Stimulated activated CD4-positive, alpha-beta T cell treated with anti-CD3 and anti-CD28 coated beads, TNF-alpha, amount 100 ng/mL, for 24 hours (primary cell): ENCODE results near the gene SSX2IP.

Source experiments
- DNase-seq, 3 experiments: peaks; one replicate each; pipeline ENCODE4 v3.0.0-alpha.2; 2020; ENCODE audit warnings: low read depth in 3 of 3

The SSX2IP gene

GRCh38 chr1:84711121-84711520, 20.9 kb upstream of the SSX2IP start:
- DNase-seq, result no peak

DNA sequence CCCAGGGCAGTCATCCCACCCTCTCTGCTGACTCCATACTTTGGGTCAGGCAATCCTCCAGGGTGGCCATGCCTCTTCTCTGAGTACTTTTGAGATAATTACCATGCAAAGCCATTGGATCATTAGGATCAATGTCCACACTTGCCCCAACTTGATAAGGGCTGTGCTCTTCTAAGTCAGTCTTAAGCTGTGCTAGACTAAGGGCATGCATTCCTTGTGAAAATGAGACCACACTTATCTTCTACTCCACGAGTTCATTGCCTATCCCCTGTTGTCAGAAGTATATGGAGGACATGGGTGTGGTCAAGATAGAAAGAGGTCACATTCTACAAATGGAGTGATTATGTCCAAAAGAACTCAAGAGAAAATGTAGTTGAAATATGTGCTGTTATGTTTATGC, 18.9 kb upstream of the SSX2IP start:
- DNase-seq, result no peak

GRCh38 chr1:84708031-84708430, 17.8 kb upstream of the SSX2IP start:
- no peak for DNase-seq

DNA sequence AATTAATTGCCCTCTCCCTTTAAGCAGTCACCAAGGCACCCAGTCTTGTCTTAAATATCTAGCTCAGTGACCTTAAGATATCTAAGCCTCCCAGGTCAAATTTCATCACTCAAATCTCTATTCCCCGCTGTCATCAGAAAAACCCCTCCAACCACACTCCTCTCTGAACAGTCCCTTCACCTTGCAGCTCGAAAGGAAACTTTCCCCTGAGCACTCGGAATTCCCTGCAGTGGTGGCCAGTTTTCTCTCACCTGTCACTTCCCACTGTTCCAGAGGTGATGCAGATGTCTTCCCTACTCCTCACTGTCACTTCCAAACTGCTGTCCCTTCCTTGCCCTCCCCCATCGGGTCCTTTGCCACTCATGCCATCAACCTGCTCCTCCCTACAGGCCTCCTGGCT, 15.3 kb upstream of the SSX2IP start:
- DNase-seq, result no peak

DNA sequence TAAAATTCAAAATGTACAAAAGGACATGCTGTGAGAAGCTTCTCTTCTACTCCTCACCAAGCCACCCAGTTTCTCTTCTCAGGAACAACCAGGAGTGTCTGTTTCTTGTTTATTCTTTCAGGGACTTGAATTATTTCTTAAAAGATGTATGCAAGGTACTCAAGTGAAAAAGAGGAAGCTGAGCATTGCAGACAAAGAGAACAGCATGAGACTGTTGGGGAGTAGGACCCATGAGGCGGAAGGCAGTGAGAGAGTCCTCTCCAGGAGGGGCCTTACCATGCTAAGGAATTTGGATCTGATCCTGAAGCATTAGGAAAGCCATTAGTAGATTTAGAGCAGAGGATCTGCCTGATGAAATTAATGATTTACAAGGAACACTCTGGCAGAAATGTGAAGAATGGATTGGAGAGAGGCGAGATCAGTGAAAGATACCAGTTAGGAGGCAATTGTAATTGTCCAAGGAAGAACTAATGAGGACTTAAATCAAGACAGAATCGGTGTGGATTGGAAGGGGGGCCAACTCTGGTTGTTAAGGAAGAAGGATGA, 14.7 kb upstream of the SSX2IP start:
- DNase-seq, result no peak

DNA sequence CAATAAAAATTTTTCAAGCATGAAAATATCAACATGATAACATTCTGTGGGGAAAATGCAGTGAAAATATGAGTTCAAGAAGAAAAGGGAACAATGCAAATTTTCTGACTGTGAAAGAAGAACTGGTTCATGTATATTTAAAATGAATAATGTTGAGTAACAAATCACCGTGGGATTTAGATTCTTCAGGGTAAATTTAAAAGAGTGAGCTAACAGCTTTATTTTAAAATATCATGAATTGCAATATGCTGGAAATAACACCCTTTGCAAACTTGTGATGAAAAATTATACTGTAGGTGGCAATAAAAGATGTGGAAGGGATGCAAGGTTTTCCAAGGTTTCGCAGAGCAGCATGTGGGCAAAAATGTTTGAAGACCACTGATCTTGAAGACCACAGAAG, 13.2 kb upstream of the SSX2IP start:
- no peak for DNase-seq

GRCh38 chr1:84702143-84702542, 11.9 kb upstream of the SSX2IP start:
- DNase-seq, result no peak

DNA sequence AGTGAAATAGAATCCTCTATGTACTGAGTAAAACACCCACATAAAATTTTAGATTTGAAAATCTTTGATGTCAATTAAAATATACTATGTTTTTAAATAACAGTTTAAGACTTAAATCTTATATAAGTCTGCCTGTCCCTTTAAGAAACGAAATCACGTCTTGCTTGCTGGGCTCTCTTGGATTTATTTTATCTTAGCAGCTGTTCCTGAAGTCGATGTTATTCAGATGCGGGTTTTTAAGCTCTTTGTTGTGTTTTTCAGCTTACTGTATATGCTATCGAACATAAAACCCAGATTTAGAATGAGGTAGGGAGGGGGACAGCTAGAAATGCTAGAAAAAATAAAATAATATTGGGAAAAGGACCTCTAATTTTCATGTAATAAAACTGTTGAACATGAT, 11.1 kb upstream of the SSX2IP start:
- no peak for DNase-seq

- no peak for DNase-seq
These were observed 9.8 kb upstream of the SSX2IP start for GRCh38 chr1:84700070-84700469.

GRCh38 chr1:84698151-84699110, 8.2 kb upstream of the SSX2IP start:
- no peak for DNase-seq

GRCh38 chr1:84693785-84694184, 3.5 kb upstream of the SSX2IP start:
- no peak for DNase-seq

DNA sequence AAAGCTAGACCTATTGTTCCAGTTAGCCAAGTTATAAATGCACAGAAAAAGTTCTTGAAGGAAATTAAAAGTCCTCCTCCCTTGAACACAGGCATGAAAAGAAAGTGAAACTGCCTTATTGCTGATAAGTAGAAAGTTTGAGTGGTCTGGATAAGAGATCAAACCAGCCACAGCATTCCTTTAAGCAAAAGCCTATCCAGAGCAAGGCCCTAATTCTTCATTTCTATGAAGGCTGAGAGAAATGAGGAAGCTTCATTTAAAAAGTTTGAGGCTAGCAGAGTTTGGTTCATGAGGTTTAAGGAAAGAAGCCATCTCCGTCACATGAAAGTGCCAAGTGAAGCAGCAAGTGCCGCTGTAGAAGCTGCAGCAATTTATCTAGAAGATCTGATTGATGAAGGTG, 2.7 kb upstream of the SSX2IP start:
- no peak for DNase-seq

- DNase-seq, result no peak
These were observed 2.1 kb upstream of the SSX2IP start for GRCh38 chr1:84692391-84692790.

DNA sequence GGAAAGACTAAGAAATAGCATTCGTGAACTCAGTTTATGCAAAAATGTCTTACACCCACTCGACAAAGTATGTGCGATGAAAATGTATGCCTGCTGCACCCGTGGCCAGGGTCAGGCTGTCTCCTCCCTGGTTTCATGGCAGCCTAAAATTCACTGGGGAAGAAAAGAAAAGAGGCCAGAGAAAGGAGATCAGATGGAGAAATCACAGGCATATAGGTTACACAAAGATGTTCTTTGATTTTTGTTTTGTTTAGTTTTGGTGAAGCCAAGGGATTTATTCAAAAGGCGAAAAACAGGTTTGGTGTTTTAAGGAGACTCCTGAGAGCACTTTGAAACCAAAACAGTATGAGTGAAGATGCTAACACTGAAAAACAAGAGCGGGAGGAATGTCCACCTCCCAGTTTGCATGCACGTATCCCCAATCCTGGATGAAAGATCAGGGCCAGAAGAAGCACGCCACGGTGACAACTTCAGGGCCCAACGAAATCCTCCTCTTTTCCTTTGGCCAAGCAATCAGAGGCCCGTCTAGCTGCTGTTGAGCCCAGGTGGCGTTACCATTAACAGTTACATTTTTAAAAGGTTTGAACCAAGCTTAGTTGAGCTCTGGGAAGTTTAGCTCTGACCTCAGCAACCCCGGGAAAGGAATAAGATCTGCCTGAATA, 992 bp upstream of the SSX2IP start:
- no peak for DNase-seq

DNA sequence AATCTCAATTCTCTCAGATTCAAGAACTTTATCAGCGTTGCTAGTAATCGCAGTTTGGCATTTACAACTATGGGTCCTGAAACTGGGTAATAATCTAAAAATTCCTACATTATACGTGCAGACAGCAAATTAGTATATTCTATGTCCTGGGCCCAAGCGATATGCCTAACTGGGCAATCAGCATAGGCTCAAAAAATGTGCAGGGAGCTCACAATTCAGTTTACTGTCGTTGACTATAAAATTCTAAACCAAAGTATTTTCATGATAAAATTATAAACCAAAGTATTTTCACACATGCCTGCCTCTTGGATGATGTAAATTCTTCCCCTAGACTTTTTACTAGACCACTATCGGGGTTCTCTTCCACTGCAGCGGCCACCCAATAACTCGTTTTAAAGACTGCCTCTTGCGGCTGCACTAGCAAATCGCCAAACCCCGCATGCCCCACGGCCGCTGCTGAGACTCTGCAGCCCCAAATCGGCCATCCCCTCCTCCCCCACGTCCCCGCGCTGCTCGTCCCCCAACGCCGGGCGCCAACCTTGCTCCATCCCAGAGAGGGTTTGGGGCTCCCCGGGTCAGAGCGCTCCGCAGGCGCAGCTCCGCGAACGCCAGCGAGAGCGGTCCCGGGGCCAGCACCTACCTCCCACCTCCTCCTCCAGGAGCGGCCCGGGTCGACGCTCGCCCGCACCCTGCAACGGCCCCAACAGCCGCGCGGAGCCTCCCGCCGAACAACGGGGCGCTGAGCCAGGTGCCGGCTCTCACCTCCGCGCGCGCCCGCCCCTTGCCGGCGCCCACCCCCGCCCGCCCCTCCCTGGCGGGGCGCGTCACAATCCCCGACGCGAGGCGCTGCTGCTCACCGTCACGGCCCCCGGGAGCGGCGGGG, 506 bp downstream of the SSX2IP start:
- DNase-seq, result peak; percentile 11 to 41 (median 14)

- DNase-seq, result no peak
These were observed 1.7 kb downstream of the SSX2IP start for GRCh38 chr1:84688463-84689061.

DNA sequence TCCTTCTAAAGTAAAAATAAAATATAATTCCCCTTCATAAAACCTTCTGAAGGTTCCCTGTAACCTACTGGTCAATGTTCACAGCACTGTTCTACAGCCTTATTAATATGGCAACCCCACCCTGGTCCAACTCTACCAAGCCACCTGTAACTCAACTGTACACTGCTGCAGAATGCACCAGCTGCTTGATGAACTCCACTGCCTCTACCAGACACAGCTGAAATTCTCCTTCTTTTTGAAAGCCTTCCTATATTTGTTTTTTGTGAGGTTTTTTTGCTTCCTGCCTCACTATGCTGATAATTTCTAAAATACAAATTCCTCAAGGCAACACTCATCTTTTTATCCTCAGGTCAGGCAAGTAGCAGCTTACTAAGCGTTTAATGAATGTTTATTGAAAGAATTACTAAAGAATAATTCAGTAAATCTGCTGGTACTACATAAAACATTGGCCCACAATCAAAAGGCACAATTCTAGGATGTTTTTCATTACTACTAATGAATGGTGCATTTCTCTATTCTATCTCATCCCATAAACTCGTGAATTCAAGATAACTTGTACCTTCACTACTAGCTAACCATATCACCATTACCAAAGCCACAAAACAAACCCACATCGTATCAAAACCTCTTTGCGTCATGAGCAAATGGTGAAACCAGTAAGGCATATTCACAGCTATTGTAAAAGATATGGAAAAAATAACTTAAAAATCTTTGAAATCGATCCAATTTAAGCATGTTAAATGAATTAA, 2.4 kb downstream of the SSX2IP start:
- no peak for DNase-seq

DNA sequence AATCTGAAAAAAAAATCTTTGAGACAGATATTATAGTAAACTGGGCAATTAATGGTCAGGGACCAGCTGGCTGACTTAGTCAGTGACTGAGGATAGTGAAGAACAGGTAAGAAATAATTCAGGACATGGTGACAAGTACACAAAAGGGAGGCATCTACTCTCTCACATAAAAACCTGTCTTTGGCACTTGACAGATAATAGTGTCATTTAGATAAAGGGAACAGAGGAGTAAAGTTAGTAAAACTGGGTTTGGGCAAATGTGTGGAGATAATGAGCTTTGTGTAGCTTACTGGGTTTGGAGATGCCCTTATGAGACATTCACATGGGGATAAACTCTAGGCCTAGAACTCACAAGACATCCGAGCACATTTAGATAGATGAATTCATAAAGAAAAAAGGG, 4.0 kb downstream of the SSX2IP start:
- DNase-seq, result no peak

DNA sequence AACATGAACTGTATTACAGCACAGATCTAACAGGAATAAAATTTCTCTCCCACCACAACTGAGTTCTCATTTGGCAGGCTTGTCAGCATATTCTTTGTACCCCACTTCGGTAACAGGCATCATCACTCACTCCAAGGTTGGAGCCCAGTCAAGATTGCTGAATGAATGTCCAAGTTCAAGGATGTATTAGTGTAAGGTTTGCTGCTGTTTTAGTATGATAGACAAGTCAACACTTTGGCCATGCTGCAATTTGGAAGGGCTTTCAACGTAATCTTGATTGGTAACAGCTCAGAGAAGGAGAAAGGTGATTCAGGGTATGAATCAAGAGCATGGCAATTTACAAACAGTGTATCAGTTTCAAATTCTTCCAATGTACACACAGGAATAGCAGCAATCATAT, 6.8 kb downstream of the SSX2IP start:
- DNase-seq, result no peak

- no peak for DNase-seq
These were observed 8.2 kb downstream of the SSX2IP start for GRCh38 chr1:84682047-84682446.
